ENCODE measurements around the gene BIVM. TPM values are rescaled to one million over a fixed set of nuclear protein-coding genes. Genes with fewer than 3 reads are reported as not detected.

BIVM gene
- polyA plus RNA-seq, 1 of the 3 experiments (the other 2 are of a cell fraction), result 8.8 TPM

- TF ChIP-seq, protein P1, sequence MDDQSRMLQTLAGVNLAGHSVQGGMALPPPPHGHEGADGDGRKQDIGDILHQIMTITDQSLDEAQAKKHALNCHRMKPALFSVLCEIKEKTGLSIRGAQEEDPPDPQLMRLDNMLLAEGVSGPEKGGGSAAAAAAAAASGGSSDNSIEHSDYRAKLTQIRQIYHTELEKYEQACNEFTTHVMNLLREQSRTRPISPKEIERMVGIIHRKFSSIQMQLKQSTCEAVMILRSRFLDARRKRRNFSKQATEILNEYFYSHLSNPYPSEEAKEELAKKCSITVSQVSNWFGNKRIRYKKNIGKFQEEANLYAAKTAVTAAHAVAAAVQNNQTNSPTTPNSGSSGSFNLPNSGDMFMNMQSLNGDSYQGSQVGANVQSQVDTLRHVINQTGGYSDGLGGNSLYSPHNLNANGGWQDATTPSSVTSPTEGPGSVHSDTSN (IDR thresholded peaks at IDR 0.05), result no peak
- TF ChIP-seq JUND (IDR thresholded peaks at IDR 0.05) (no peak), EZH2phosphoT487 (IDR thresholded peaks at IDR 0.05; ENCODE audit: borderline replicate concordance, low read depth) (no peak), RAD21 (IDR thresholded peaks at IDR 0.05; ENCODE audit: low read length) (no peak)
These were observed 40.1 kb downstream of the BIVM start (continued) for GRCh38 chr13:102838982-102839381.

DNA sequence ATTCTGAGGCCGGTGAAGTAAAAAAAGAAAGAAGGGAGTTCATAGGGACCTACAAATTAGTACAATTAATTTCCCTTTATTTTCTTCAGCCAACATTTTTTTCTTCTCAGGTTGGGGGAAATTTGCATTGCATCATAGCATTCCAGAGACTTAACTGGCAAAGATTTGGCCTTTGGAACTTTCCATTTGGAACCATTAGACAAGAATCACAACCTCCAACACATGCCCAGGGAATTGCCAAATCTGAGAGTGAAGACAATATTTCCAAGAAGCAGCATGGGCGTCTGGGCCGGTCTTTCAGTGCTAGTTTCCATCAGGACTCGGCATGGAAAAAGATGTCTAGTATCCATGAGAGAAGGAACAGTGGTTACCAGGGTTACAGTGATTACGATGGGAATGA lies 40.5 kb downstream of the BIVM start:
- no peak overlapping the region for H3K9ac ChIP-seq
- H3K9me3 ChIP-seq, result no peaks in the 10 kb centered on the region
- H3K9me2 ChIP-seq, result no peaks in the 10 kb centered on the region
- peaks cover 30 to 40% of the 10 kb centered on the region in 2 experiments for H3K36me3 ChIP-seq (replicated peaks in 1 of 2; ENCODE audit: control insufficient read depth in 1 of 2, insufficient read depth in 2 of 2, low read length in 1 of 2)
- no peak overlapping the region for H3K4me2 ChIP-seq
- H2AFZ ChIP-seq (ENCODE audit: low read depth), result no peak overlapping the region
- H4K20me1 ChIP-seq (ENCODE audit: insufficient read depth), result no peaks in the 10 kb centered on the region
- H3K79me2 ChIP-seq (ENCODE audit: insufficient read depth), result no peaks in the 10 kb centered on the region
- DNase-seq, result no peak
- H3K4me1 ChIP-seq (ENCODE audit: control insufficient read depth in 1 of 2, insufficient read depth in 2 of 2, low read depth in 1 of 2, low read length in 1 of 2), result peaks cover 0 to 1% of the 10 kb centered on the region in 2 experiments; a peak in 1 of 4 replicates
- no peak overlapping the region for H3K27ac ChIP-seq (ENCODE audit: low read depth in 2 of 2, low read length in 1 of 2)
- TF ChIP-seq FOXM1 (IDR thresholded peaks at IDR 0.05; ENCODE audit: low read depth) (no peak), REST (IDR thresholded peaks at IDR 0.05; ENCODE audit: low read depth, low read length) (no peak), RAD21 (IDR thresholded peaks at IDR 0.05; ENCODE audit: low read length) (no peak), JUND (IDR thresholded peaks at IDR 0.05) (no peak), RFX5 (IDR thresholded peaks at IDR 0.05; ENCODE audit: low read length) (no peak)
- TF ChIP-seq, protein P1 (IDR thresholded peaks at IDR 0.05), result no peak
- TF ChIP-seq, protein P2, sequence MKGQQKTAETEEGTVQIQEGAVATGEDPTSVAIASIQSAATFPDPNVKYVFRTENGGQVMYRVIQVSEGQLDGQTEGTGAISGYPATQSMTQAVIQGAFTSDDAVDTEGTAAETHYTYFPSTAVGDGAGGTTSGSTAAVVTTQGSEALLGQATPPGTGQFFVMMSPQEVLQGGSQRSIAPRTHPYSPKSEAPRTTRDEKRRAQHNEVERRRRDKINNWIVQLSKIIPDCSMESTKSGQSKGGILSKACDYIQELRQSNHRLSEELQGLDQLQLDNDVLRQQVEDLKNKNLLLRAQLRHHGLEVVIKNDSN (IDR thresholded peaks at IDR 0.05; ENCODE audit: borderline replicate concordance, low read depth), result no peak
- H3K4me3 ChIP-seq (ENCODE audit: low read depth in 2 of 2, low read length in 1 of 2), result no peak overlapping the region
- peaks cover 9% of the 10 kb centered on the region for H3F3A ChIP-seq (replicated peaks; ENCODE audit: insufficient read depth)
- CTCF ChIA-PET, result no interaction called here
- 90% methylated on average over 5 of the region's 5 CpGs for WGBS (ENCODE audit: low lambda C conversion rate)
- H3K27me3 ChIP-seq (ENCODE audit: insufficient read depth), result no peaks in the 10 kb centered on the region
- POLR2A ChIA-PET, result no interaction called here

Data from SK-N-SH (cell line).